H1 (cell line): Measurements from ENCODE around the gene ZNF202. TPM values are rescaled to one million over a fixed set of nuclear protein-coding genes. Genes with fewer than 3 reads are reported as not detected.

Source experiments
- CTCF ChIA-PET: fragments of 300-600 bp; sonication (Branson Sonifier 250); formaldehyde crosslinking; loops from one replicate; lab custom pipeline; 2021; ENCODE audit not compliant: partially characterized antibody; lab: Charles Lee
- POLR2A ChIA-PET: fragments of 300-600 bp; sonication (Branson Sonifier 250); formaldehyde crosslinking; loops from one replicate; lab custom pipeline; 2021; ENCODE audit warnings: inconsistent platforms; ENCODE audit not compliant: partially characterized antibody; lab: Charles Lee
- DNase-seq, 2 experiments: peaks; one replicate each; pipeline versions ENCODE4 v3.0.0 to v3.0.0-alpha.2; 2010 to 2022; ENCODE audit warnings: low spot score in 2 of 2, low read depth in 1 of 2, mixed read lengths in 1 of 2
- FAIRE-seq: peaks from 2 replicates; lab custom pipeline; 2011; peaks lifted over from hg19 to GRCh38; lab: Jason Lieb, UNC
- H2AFZ ChIP-seq: 2 replicates; pipeline ENCODE4 v1.8.1; 2012; ENCODE audit warnings: low read length, inconsistent platforms
- H2AK5ac ChIP-seq: 2 replicates; pipeline ENCODE4 v1.6.1; 2013; ENCODE audit warnings: low read depth, low read length
- H2BK120ac ChIP-seq: replicated peaks from 2 replicates; pipeline ENCODE3; 2013; ENCODE audit warnings: low read depth, low read length, inconsistent platforms
- H2BK12ac ChIP-seq: 2 replicates; pipeline ENCODE4 v1.6.1; 2013; ENCODE audit warnings: low read depth, low read length
- H2BK15ac ChIP-seq: 2 replicates; pipeline ENCODE4 v1.6.1; 2013; ENCODE audit warnings: low read length
- H2BK20ac ChIP-seq: 2 replicates; pipeline ENCODE4 v1.6.1; 2013; ENCODE audit warnings: low read length
- H2BK5ac ChIP-seq: 2 replicates; pipeline ENCODE4 v1.6.1; 2013; ENCODE audit warnings: low read depth, low read length
- H3K14ac ChIP-seq: 2 replicates; pipeline ENCODE4 v1.6.1; 2013; ENCODE audit warnings: inconsistent platforms; ENCODE audit not compliant: insufficient read length
- H3K18ac ChIP-seq: 2 replicates; pipeline ENCODE4 v1.6.1; 2013; ENCODE audit warnings: low read length; ENCODE audit errors: extremely low read depth
- H3K23ac ChIP-seq: 2 replicates; pipeline ENCODE4 v1.6.1; 2013; ENCODE audit warnings: inconsistent platforms; ENCODE audit not compliant: insufficient read length
- H3K23me2 ChIP-seq: 2 replicates; pipeline ENCODE4 v1.6.1; 2013; ENCODE audit warnings: low read depth, low read length
- H3K27ac ChIP-seq: 2 replicates; pipeline ENCODE4 v1.6.1; 2011; ENCODE audit warnings: low read depth, low read length, inconsistent platforms
- H3K27me3 ChIP-seq, 4 experiments: replicated peaks in 1 of 4; 1 replicate in 1 of 4; 2 replicates in 3 of 4; pipeline versions ENCODE4 v1.6.1 to v1.8.1; 2011 to 2013; ENCODE audit warnings: low read length in 3 of 4, mild to moderate bottlenecking in 3 of 4, inconsistent platforms in 2 of 4, mixed read lengths in 2 of 4, moderate library complexity in 1 of 4; ENCODE audit not compliant: control insufficient read depth in 3 of 4, insufficient read depth in 3 of 4; ENCODE audit errors: extremely low read depth in 1 of 4
- H3K36me3 ChIP-seq, 4 experiments: 2 replicates each; pipeline versions ENCODE4 v1.6.1 to v1.8.1; 2011 to 2013; ENCODE audit warnings: mild to moderate bottlenecking in 4 of 4, low read length in 3 of 4, moderate library complexity in 2 of 4, control low read depth in 1 of 4, inconsistent platforms in 1 of 4; ENCODE audit not compliant: insufficient read depth in 4 of 4, control insufficient read depth in 2 of 4
- H3K4ac ChIP-seq: replicated peaks from 2 replicates; pipeline ENCODE3; 2013; ENCODE audit warnings: low read length, low read depth, mixed read lengths, inconsistent platforms; ENCODE audit not compliant: insufficient read length
- H3K4me1 ChIP-seq, 4 experiments: replicated peaks in 1 of 4; 1 replicate in 1 of 4; 2 replicates in 3 of 4; pipeline versions ENCODE4 v1.6.1 to v1.8.1; 2011 to 2013; ENCODE audit warnings: low read length in 3 of 4, inconsistent platforms in 2 of 4, mixed read lengths in 1 of 4; ENCODE audit not compliant: insufficient read depth in 4 of 4, control insufficient read depth in 3 of 4
- H3K4me2 ChIP-seq, 2 experiments: 2 replicates each; pipeline versions ENCODE4 v1.6.1 to v1.8.1; 2011 to 2013; ENCODE audit warnings: low read depth in 2 of 2, low read length in 2 of 2, control low read depth in 1 of 2, inconsistent platforms in 1 of 2, mild to moderate bottlenecking in 1 of 2; ENCODE audit not compliant: insufficient read depth in 1 of 2
- H3K4me3 ChIP-seq, 4 experiments: fragments of 200-600, 300-600 bp in 1 of 4; sonication (generic), shearing (Covaris generic), sonication (Bioruptor Twin) in 1 of 4; 2 replicates each; pipeline versions ENCODE4 v1.5.1 to v1.8.1; 2011 to 2016; ENCODE audit warnings: low read length in 4 of 4, low read depth in 3 of 4, control low read depth in 2 of 4, inconsistent platforms in 2 of 4, mild to moderate bottlenecking in 2 of 4, mixed read lengths in 1 of 4, moderate library complexity in 1 of 4; ENCODE audit not compliant: insufficient read depth in 2 of 4; ENCODE audit errors: extremely low read depth in 1 of 4
- H3K56ac ChIP-seq: replicated peaks from 2 replicates; pipeline ENCODE3; 2013; ENCODE audit warnings: low read depth, mild to moderate bottlenecking, mixed read lengths, low read length, inconsistent platforms; ENCODE audit not compliant: insufficient read length
- H3K79me1 ChIP-seq: 2 replicates; pipeline ENCODE4 v1.6.1; 2013; ENCODE audit warnings: low read depth, low read length, control low read depth
- H3K79me2 ChIP-seq, 2 experiments: 2 replicates each; pipeline versions ENCODE4 v1.6.1 to v1.8.1; 2012 to 2013; ENCODE audit warnings: low read length in 2 of 2, mild to moderate bottlenecking in 2 of 2, inconsistent platforms in 1 of 2; ENCODE audit not compliant: insufficient read depth in 2 of 2, control insufficient read depth in 1 of 2
- H3K9ac ChIP-seq, 4 experiments: replicated peaks in 1 of 4; 1 replicate in 1 of 4; 2 replicates in 3 of 4; pipeline versions ENCODE4 v1.6.1 to v1.8.1; 2011 to 2013; ENCODE audit warnings: low read depth in 3 of 4, low read length in 3 of 4, control low read depth in 2 of 4, mild to moderate bottlenecking in 2 of 4, moderate library complexity in 2 of 4, inconsistent platforms in 1 of 4; ENCODE audit errors: extremely low read depth in 1 of 4
- H3K9me3 ChIP-seq, 2 experiments: 2 replicates each; pipeline versions ENCODE4 v1.6.1 to v1.8.1; 2012 to 2013; ENCODE audit warnings: mild to moderate bottlenecking in 2 of 2, moderate library complexity in 2 of 2, control low read depth in 1 of 2, inconsistent platforms in 1 of 2, low read depth in 1 of 2, low read length in 1 of 2, mixed read lengths in 1 of 2; ENCODE audit not compliant: insufficient read depth in 2 of 2
- H4K20me1 ChIP-seq, 2 experiments: replicated peaks in 1 of 2; 2 replicates each; pipeline versions ENCODE3 to v1.8.1; 2011 to 2013; ENCODE audit warnings: inconsistent platforms in 2 of 2, low read length in 2 of 2, mild to moderate bottlenecking in 1 of 2; ENCODE audit not compliant: insufficient read depth in 2 of 2, control insufficient read depth in 1 of 2
- H4K5ac ChIP-seq: 2 replicates; pipeline ENCODE4 v1.6.1; 2013; ENCODE audit warnings: low read length, low read depth, mixed read lengths, inconsistent platforms; ENCODE audit not compliant: insufficient read length
- H4K8ac ChIP-seq: 2 replicates; pipeline ENCODE4 v1.8.0; 2013; ENCODE audit warnings: mild to moderate bottlenecking, moderate library complexity, low read length, inconsistent platforms; ENCODE audit not compliant: insufficient read depth; ENCODE audit errors: extremely low read depth
- H4K91ac ChIP-seq: replicated peaks from 2 replicates; pipeline ENCODE3; 2013; ENCODE audit warnings: low read length, mixed read lengths, inconsistent platforms; ENCODE audit not compliant: insufficient read length
- CREB1 ChIP-seq: IDR thresholded peaks from 2 replicates; pipeline ENCODE4 v1.6.1; 2012; ENCODE audit warnings: inconsistent platforms
- HDAC2 ChIP-seq, 2 experiments: fragments of 300-600 bp in 1 of 2; sonication (generic) in 1 of 2; IDR thresholded peaks; 2 replicates each; pipeline ENCODE4 v1.6.1; 2011 to 2012; ENCODE audit warnings: low read depth in 2 of 2, low read length in 2 of 2, mild to moderate bottlenecking in 2 of 2, moderate library complexity in 2 of 2, borderline replicate concordance in 1 of 2, inconsistent platforms in 1 of 2
- JUN ChIP-seq: IDR thresholded peaks from 2 replicates; pipeline ENCODE4 v1.6.1; 2011; ENCODE audit warnings: low read depth, mild to moderate bottlenecking, improper control_type of control experiment, low read length
- POLR2AphosphoS5 ChIP-seq: IDR thresholded peaks from 2 replicates; pipeline ENCODE4 v1.6.1; 2011; ENCODE audit warnings: low read depth, low read length
- RNF2 ChIP-seq: fragments of 200-900, 300-1000 bp; sonication (generic); IDR thresholded peaks from 2 replicates; pipeline ENCODE4 v1.7.1; 2016; ENCODE audit warnings: borderline replicate concordance, low read depth, mild to moderate bottlenecking, antibody characterized with exemption, low read length; ENCODE audit not compliant: poor library complexity, severe bottlenecking; ENCODE audit errors: missing control alignments
- WGBS, 2 experiments: shearing (Covaris generic) in 1 of 2; methylation state at CpG; one replicate each; pipeline versions ENCODE4 v1.1.6 to v1.1.7; 2013 to 2015; ENCODE audit warnings: low lambda C conversion rate in 2 of 2, mixed read lengths in 2 of 2, inconsistent platforms in 1 of 2, low coverage in 1 of 2, missing lambda C conversion rate in 1 of 2; ENCODE audit not compliant: insufficient replicate concordance in 2 of 2, insufficient coverage in 1 of 2, insufficient read length in 1 of 2; ENCODE audit errors: extremely low coverage in 1 of 2, missing lambda C conversion rate in 1 of 2; 5-methylcytosine and 5-hydroxymethylcytosine counted together
- polyA plus RNA-seq, 7 experiments: library from polyadenylated mRNA; depleted of rRNA in 3 of 7; stranded (reverse) in 5 of 7; unstranded in 2 of 7; fragments of >200 nt in 5 of 7; fragments of 200-250 nt in 2 of 7; gene quantifications; 1 replicate in 5 of 7; 2 replicates in 1 of 7; 4 replicates in 1 of 7; pipeline versions ENCODE4 v1.2.1 to v1.2.3, GENCODE V29; 2011 to 2013; ENCODE audit warnings: missing spikeins in 2 of 7, mixed read lengths in 2 of 7
- total RNA-seq: library from RNA; stranded (reverse); fragmentation: NEBNext Ultra II Directional; extraction: Animal tissue kit (Norgen Biotek cat#: 25700); gene quantifications from 2 replicates; pipeline ENCODE4 v1.2.1, GENCODE V29; 2021

Gene ZNF202
- total and polyA plus RNA-seq, 2 of the 8 experiments (the other 6 are each of a cell fraction or from before 2014, with no cell fraction given) = 14.1 to 33.9 TPM

DNA sequence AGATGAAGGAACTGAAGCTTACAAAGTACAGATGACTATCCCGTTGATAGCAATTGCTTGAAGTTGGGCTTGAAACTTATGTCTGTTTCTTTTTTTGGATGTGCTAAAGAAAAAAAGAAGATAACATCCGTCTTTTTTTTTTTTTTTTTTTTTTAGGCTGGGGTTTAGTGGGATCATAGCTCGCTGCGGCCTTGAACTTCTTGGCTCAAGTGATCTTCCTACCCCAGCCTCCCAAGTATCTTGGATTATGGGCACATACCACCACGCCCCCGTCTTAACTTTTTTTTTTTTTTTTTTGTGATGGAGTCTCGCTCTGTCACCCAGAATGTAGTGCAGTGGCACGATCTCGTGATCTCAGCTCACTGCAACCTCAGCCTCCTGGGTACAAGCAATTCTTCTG lies 46.2 kb downstream of the ZNF202 start:
- FAIRE-seq (no peak), DNase-seq (no peak)
- Histone ChIP-seq H4K91ac (no peak overlapping the region), H3K56ac (no peak overlapping the region), H3K23me2 (no peaks in the 10 kb centered on the region; the same call in 1 of the 2 replicates), H2BK15ac (no peak overlapping the region), H3K14ac (no peak overlapping the region), H3K4me3 (no peak overlapping the region), H3K4me2 (no peak overlapping the region), H2BK20ac (no peak overlapping the region), H3K27ac (no peak overlapping the region), H3K36me3 (no peaks in the 10 kb centered on the region), H3K4ac (no peak overlapping the region), H4K5ac (no peak overlapping the region), H3K9me3 (no peaks in the 10 kb centered on the region), H2BK5ac (no peak overlapping the region), H4K8ac (no peak overlapping the region), H2AK5ac (no peak overlapping the region), H3K79me1 (no peaks in the 10 kb centered on the region), H3K4me1 (no peaks in the 10 kb centered on the region), H3K23ac (no peak overlapping the region), H3K9ac (no peak overlapping the region), H2BK120ac (no peak overlapping the region), H2AFZ (no peak overlapping the region), H2BK12ac (no peak overlapping the region), H4K20me1 (no peaks in the 10 kb centered on the region), H3K18ac (no peak overlapping the region), H3K27me3 (no peaks in the 10 kb centered on the region; a peak in 1 of 7 replicates), H3K79me2 (no peaks in the 10 kb centered on the region)
- CTCF ChIA-PET = interaction anchor here (0.7 to 2.0 kb wide), 5 partner anchors 12 to 55 kb away, joined by 3 to 7 read pairs (median 4); no protein-coding TSS in a partner anchor
- POLR2A ChIA-PET = no interaction called here
- no peak for TF ChIP-seq CREB1
- TF ChIP-seq POLR2AphosphoS5 = no peak
- no peak for TF ChIP-seq JUN
- TF ChIP-seq RNF2 = no peak
- no peak for TF ChIP-seq HDAC2 (IDR thresholded peaks at IDR 0.05; ENCODE audit: borderline replicate concordance in 1 of 2, low read depth in 2 of 2, low read length in 2 of 2)
- 83% methylated on average over 7 of the region's 9 CpGs; no CpG with 5 or more reads in 1 of the 2 experiments for WGBS, 2 experiments
